ENCODE measurements around the gene ZNF445.
"Not testable (repeated sequence)": the region's sequence is repeated elsewhere in the genome, so short reads cannot be mapped to it uniquely, and the experiment has no call there.

DNA sequence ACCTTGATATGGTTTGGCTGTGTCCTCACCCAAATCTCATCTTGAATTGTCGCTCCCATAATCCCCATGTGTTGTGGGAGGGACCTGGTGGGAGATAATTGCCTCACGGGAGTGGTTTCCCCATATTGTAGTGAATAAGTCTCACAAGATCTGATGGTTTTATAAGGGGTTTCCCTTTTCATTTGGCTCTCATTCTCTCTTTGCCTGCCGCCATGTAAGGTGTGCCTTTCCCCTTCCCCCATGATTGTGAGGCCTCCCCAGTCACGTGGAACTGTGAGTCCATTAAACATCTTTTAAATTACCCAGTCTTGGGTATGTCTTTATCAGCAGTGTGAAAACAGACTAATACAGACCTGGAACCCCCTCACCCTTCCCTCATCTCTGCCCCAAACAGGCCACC is 59.4 kb downstream of the ZNF445 start:
- TF ChIP-seq CTCF (IDR thresholded peaks at IDR 0.05; ENCODE audit: low read depth, low read length, missing input control); YY1 (IDR thresholded peaks at IDR 0.05); RAD21 (IDR thresholded peaks at IDR 0.05); JUND (IDR thresholded peaks at IDR 0.05); RXRA (IDR thresholded peaks at IDR 0.05); MAX (IDR thresholded peaks at IDR 0.05); EGR1 (IDR thresholded peaks at IDR 0.05; ENCODE audit: low read depth in 2 of 2); SP1 (IDR thresholded peaks at IDR 0.05); FOXA1 (IDR thresholded peaks at IDR 0.05); TAF1 (conservative IDR thresholded peaks at IDR 0.05); NR2F2 (IDR thresholded peaks at IDR 0.05); GABPA (IDR thresholded peaks at IDR 0.05 in 1 of 2, conservative IDR thresholded peaks at IDR 0.05 in 1 of 2): not testable (repeated sequence)
- TF ChIP-seq, protein P1, sequence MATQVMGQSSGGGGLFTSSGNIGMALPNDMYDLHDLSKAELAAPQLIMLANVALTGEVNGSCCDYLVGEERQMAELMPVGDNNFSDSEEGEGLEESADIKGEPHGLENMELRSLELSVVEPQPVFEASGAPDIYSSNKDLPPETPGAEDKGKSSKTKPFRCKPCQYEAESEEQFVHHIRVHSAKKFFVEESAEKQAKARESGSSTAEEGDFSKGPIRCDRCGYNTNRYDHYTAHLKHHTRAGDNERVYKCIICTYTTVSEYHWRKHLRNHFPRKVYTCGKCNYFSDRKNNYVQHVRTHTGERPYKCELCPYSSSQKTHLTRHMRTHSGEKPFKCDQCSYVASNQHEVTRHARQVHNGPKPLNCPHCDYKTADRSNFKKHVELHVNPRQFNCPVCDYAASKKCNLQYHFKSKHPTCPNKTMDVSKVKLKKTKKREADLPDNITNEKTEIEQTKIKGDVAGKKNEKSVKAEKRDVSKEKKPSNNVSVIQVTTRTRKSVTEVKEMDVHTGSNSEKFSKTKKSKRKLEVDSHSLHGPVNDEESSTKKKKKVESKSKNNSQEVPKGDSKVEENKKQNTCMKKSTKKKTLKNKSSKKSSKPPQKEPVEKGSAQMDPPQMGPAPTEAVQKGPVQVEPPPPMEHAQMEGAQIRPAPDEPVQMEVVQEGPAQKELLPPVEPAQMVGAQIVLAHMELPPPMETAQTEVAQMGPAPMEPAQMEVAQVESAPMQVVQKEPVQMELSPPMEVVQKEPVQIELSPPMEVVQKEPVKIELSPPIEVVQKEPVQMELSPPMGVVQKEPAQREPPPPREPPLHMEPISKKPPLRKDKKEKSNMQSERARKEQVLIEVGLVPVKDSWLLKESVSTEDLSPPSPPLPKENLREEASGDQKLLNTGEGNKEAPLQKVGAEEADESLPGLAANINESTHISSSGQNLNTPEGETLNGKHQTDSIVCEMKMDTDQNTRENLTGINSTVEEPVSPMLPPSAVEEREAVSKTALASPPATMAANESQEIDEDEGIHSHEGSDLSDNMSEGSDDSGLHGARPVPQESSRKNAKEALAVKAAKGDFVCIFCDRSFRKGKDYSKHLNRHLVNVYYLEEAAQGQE (IDR thresholded peaks at IDR 0.05): not testable (repeated sequence)
- TF ChIP-seq, protein P2, sequence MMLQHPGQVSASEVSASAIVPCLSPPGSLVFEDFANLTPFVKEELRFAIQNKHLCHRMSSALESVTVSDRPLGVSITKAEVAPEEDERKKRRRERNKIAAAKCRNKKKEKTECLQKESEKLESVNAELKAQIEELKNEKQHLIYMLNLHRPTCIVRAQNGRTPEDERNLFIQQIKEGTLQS (IDR thresholded peaks at IDR 0.05): not testable (repeated sequence)
